AML-193 (cell line): ENCODE data around the gene IL18.
"Not testable (repeated sequence)": the region's sequence is repeated elsewhere in the genome, so short reads cannot be mapped to it uniquely, and the experiment has no call there.

ENCODE experiments used
- DNase-seq, 2 experiments: peaks; one replicate each; lab custom pipeline; 2025; lab: John Stamatoyannopoulos, UW

The IL18 gene

DNA sequence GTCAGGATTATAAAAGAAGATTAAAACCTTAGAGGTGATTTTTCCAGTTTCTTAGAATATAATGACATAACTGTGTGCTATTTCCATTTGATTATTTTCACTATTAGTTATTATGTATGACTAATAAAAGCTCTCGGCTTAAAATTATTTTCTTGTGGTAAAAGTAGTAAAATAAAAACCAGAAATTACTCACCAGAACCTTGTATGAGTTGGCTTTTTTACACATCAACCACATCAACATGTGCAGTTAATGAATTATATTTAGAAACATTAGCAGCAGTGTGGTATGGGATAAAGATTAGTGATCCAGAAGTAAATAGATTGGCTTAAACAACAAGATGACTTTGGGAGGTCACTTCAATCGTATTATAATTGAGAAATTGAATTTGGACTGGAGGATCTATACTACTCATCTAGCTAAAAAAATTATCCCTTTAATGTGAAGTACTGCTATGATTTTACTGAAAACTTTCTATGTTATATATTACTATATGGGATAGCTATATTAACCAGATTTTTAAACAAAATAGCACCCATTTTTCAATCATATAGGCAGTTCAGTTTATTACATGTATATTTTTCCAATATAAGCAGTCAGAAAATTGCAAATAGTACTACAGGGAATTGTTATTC lies 8.6 kb upstream of the IL18 start:
- no peak for DNase-seq

DNA sequence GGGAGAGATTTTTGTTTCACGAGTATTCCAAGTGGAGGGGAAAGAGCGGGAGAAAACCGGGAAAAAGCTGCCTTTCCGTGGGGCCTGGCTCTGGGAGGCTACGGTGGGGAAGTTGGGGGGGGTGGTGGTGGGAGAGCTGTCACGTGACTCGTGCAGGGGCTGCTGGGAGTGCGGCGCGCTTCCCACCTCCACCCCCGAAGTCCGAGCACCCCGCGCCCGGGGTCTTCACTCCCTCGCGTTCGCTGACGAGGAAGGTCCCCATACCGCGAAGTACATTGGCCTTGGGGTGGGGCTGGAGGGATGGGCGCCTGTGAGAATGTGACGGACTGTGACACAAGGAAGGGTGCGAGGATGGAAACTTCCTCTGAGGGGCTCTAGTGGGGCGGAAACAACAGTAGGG lies 3.3 kb upstream of the IL18 start, which contains the start of gene TEX12:
Gene TEX12, plus strand, starts transcription at position 228 of the 400 bp plus-strand sequence. CDS start 1,897 bp downstream, outside the sequence.
- DNase-seq, result no peak

- no peak for DNase-seq
Measured at GRCh38 chr11:112166562-112166961, 2.7 kb upstream of the IL18 start.

DNA sequence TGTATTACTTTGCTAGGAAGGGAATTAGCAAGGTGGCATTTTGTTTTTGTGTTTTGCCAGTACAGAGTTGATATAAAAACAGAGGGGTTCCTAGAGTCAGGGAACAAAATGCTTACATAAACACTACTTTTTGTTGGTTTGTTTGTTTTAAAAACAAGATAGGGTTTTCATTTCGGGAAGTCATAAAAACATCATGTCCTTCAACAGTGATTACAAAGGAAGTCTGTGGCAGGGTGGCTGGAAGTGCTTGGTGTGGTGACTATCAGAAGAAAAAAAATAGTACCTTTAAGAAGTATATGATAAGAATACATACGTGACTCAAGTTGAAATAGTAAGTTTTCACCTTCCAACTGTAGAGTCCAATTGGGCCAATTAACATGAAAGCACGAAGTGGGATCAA lies 1.2 kb upstream of the IL18 start:
- DNase-seq, result no peak

GRCh38 chr11:112162761-112163546 lies 940 bp downstream of the IL18 start:
- no peak for DNase-seq

GRCh38 chr11:112162200-112162599 lies 1.7 kb downstream of the IL18 start:
- not testable (repeated sequence) for DNase-seq

- DNase-seq, result peak; percentile 48 to 68
Measured at GRCh38 chr11:112161012-112161411, 2.9 kb downstream of the IL18 start.

- peak in 1 of 2 experiments; percentile 11 for DNase-seq
Measured at GRCh38 chr11:112160091-112160848, 3.6 kb downstream of the IL18 start.

- peak; percentile 68 to 70 for DNase-seq
Measured at GRCh38 chr11:112159098-112160065, 4.5 kb downstream of the IL18 start.

DNA sequence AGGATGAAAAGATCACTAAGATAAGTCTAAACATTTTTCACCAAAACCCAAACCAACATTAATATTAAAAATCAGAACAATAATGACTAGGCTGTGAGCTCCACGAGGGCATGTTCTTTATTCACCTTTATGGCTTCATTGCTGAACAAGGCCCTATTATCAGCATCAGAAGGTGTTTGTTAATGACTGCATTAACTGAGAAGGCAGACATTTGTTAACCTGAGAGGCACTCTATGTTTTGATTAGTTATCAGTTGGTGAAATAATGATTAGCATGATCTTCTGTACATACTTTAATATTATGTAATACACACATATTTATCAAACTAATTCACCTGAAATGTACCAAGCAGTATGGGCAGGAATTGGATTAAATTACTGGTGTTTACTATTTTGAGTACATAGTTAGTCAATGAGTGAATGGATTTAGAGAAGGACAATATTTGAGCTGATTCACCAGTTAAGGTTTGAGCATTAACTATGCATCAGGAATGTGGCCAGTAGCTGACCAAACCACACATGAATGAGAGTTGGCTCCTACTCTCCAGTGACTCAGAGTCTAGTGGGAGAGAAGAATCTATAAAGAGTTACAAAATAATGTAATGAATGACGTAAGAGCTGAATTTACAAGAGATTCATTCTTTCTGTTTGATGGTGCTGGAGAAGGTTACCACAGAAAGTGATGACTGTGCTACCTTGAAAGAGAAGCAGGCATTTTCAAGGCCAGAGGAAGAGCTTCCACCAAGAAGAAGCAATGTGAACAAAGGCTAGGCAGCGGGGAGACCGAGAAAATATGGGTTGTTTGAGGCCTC lies 6.7 kb downstream of the IL18 start:
- peak; percentile 77 to 83 for DNase-seq

GRCh38 chr11:112156153-112156955 lies 7.5 kb downstream of the IL18 start:
- no peak for DNase-seq

DNA sequence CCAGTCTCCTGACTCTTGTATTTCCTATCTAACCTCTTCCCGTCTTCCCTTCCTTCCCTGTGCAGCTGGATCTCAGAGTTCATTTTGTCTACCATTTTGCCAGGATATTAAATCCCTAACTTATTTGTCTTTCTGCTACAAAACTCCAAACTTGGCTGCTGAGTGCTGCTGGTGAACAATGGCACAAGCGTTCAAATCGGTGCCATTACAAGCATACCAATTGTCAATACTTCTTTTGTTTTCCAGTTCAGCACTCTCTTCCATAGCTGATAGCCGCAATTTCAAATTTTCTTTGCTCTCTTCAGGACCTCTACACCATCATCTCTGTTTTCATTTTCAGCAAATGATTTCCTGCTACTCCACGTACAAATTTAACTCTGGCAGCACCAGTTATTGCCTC lies 13.4 kb downstream of the IL18 start:
- DNase-seq, result no peak

DNA sequence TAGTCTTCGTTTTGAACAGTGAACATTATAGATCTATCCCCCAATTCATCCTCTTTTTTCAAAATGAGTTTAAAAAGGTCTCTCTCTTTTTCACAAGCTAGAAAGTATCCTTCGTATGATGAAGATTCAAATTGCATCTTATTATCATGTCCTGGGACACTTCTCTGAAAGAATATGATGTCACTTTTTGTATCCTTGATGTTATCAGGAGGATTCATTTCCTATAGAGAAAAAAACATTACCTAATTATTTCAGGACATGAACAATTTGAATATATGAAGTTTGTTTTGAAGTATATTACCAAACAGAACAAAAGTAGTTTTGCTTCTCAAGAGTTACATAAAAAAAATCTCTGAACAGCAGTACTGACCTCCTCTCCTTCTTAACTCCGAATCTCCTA lies 20.3 kb downstream of the IL18 start:
- no peak for DNase-seq

GRCh38 chr11:112134473-112134872 lies 29.4 kb downstream of the IL18 start:
- no peak for DNase-seq

GRCh38 chr11:112132737-112133136 lies 31.2 kb downstream of the IL18 start:
- DNase-seq, result no peak

DNA sequence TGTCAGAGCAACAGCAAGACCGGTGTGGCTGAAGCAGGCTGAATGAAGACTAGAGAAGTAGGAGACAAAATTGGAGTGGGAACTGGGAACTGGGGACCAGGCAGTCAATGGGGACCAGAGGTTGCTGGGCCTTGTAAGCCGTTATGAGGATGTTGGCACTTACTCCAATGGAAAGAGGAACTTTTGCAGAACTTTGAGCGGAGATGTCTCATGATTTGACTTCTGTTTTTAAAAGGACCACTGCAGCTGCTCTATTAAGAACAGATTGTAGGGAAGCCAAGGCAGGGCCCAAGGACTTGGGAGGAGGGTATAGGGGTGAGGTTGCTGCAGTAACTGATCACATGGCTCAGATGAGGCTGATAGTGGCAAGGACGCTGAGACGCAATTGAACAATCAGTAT lies 34.2 kb downstream of the IL18 start:
- peak; percentile 63 to 70 for DNase-seq

DNA sequence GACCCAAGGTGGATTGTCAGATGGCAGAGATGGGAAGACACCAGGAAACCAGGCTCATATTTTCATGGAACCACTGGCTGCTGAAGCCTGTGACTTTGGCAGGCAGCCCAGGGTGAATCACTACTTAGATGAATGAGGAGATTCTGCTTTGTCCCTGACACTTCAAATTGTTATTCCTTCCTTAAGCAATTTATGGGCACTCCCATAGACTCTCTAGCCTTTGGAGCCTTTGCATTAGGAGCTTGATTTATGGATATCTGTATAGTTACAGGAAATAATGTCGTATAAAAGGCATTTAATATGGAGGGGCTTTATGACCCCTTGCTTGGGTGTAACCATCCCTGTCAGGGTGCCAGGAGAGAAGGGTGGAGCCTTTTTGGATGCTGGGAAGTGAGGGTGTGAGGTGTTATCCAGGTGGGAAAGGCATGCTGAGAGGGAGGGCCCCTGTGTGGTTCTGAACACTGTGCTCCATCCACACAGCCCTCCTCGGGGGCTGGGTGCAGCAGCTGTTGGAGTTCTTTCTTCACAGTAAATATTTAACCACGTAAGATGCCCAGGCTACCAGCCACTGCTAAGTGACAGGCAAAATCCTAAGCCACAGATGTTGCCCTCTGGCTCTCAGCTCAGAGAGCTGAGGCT lies 35.3 kb downstream of the IL18 start:
- DNase-seq, result no peak

GRCh38 chr11:112127056-112127455 lies 36.8 kb downstream of the IL18 start:
- no peak for DNase-seq

DNA sequence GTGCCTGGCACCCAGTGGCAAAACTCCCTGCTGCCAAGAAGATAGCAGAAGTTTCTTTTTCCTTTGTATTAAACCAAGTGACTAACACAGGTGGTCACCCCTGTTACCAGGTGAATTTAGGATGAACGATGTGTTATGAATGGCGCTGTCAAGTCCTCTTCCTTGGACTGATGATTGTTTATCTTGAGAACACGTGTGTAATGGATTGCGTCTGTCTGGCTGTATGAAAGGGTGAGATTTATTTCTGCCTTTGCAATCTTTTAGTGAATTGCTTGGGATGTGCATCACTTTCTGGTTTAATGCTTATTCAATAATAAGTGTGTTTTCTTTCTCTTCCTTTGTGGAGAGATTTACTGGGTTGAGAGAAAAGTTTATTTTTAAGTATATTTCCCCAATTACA lies 40.8 kb downstream of the IL18 start:
- DNase-seq, result no peak
